ENCODE measurements around the gene TWF2.

TWF2 gene

GRCh38 chr3:52237006-52237656 is 1.8 kb downstream of the TWF2 start:
- DNase-seq = no peak

GRCh38 chr3:52236424-52236886 is 2.5 kb downstream of the TWF2 start:
- no peak for DNase-seq

- DNase-seq = no peak
Measured at GRCh38 chr3:52234516-52235447, 4.2 kb downstream of the TWF2 start.

- DNase-seq = no peak
Measured at GRCh38 chr3:52233968-52234367, 5.0 kb downstream of the TWF2 start.

- no peak for DNase-seq
Measured at GRCh38 chr3:52233108-52233591, 5.8 kb downstream of the TWF2 start.

- DNase-seq = no peak
Measured at GRCh38 chr3:52232279-52233107, 6.5 kb downstream of the TWF2 start.

GRCh38 chr3:52231502-52232278 is 7.3 kb downstream of the TWF2 start:
- no peak for DNase-seq

- no peak for DNase-seq
Measured at GRCh38 chr3:52230889-52231499, 8.0 kb downstream of the TWF2 start.

GRCh38 chr3:52230461-52230860 is 8.5 kb downstream of the TWF2 start:
- no peak for DNase-seq

- no peak for DNase-seq
Measured at GRCh38 chr3:52229656-52230055, 9.3 kb downstream of the TWF2 start.

- DNase-seq = no peak
Measured at GRCh38 chr3:52228751-52229291, 10.1 kb downstream of the TWF2 start.

- DNase-seq = no peak
Measured at GRCh38 chr3:52228266-52228665, 10.7 kb downstream of the TWF2 start.

GRCh38 chr3:52227766-52228165 is 11.2 kb downstream of the TWF2 start:
- DNase-seq = no peak

GRCh38 chr3:52227117-52227516 is 11.8 kb downstream of the TWF2 start:
- no peak for DNase-seq

GRCh38 chr3:52226229-52226817 is 12.6 kb downstream of the TWF2 start:
- no peak for DNase-seq

GRCh38 chr3:52225452-52226228 is 13.3 kb downstream of the TWF2 start, which contains the start of gene TLR9:
TSS of gene TLR9 (minus strand) at chr3:52225645. CDS start at chr3:52225529, 116 bp downstream.
- DNase-seq = no peak

GRCh38 chr3:52223449-52224408 is 15.2 kb downstream of the TWF2 start:
- no peak for DNase-seq

GRCh38 chr3:52222319-52223221 is 16.4 kb downstream of the TWF2 start:
- no peak for DNase-seq
